H1 (cell line): ENCODE results near the gene ANGPTL2. TPM values are rescaled to one million over a fixed set of nuclear protein-coding genes. Genes with fewer than 3 reads are reported as not detected.

Source experiments
- CBX8 ChIP-seq: fragments of 300-800, 300-1000 bp; sonication (generic); IDR thresholded peaks from 2 replicates; pipeline ENCODE4 v1.7.1; 2016; ENCODE audit warnings: low read depth, low read length, borderline replicate concordance
- KDM1A ChIP-seq: fragments of 200-600, 300-600 bp; sonication (generic); IDR thresholded peaks from 2 replicates; pipeline ENCODE4 v1.7.1; 2016; ENCODE audit warnings: mild to moderate bottlenecking, low read length, borderline replicate concordance
- SP1 ChIP-seq: IDR thresholded peaks from 2 replicates; pipeline ENCODE4 v1.6.1; 2011; ENCODE audit warnings: low read depth, low read length
- TAF7 ChIP-seq: optimal IDR thresholded peaks from 2 replicates; pipeline ENCODE3; 2011; ENCODE audit warnings: low read depth, mild to moderate bottlenecking, inconsistent platforms, low read length, moderate library complexity, borderline replicate concordance
- polyA plus RNA-seq, 7 experiments: library from polyadenylated mRNA; depleted of rRNA in 3 of 7; stranded (reverse) in 5 of 7; unstranded in 2 of 7; fragments of >200 nt in 5 of 7; fragments of 200-250 nt in 2 of 7; gene quantifications; 1 replicate in 5 of 7; 2 replicates in 1 of 7; 4 replicates in 1 of 7; pipeline versions ENCODE4 v1.2.1 to v1.2.3, GENCODE V29; 2011 to 2013; ENCODE audit warnings: missing spikeins in 2 of 7, mixed read lengths in 2 of 7
- total RNA-seq: library from RNA; stranded (reverse); fragmentation: NEBNext Ultra II Directional; extraction: Animal tissue kit (Norgen Biotek cat#: 25700); gene quantifications from 2 replicates; pipeline ENCODE4 v1.2.1, GENCODE V29; 2021

ANGPTL2 gene
- total and polyA plus RNA-seq, 2 of the 8 experiments (the other 6 are each of a cell fraction or from before 2014, with no cell fraction given): 9.0 to 10.6 TPM

GRCh38 chr9:127053960-127054359 is 68.5 kb downstream of the ANGPTL2 start (continued):
- no peak for TF ChIP-seq KDM1A
- no peak for TF ChIP-seq TAF7
- no peak for TF ChIP-seq CBX8
- TF ChIP-seq SP1: no peak
